Inflammatory macrophage treated with lipopolysaccharide for 4 hours (primary cell): ENCODE measurements around the gene FAM193B.

Source experiments
- DNase-seq: peaks from one replicate; pipeline ENCODE4 v3.0.0-alpha.2; 2020

FAM193B gene

GRCh38 chr5:177512736-177513380, 41.5 kb downstream of the FAM193B start:
- no peak for DNase-seq

- no peak for DNase-seq
Observed at GRCh38 chr5:177511796-177512675, 42.3 kb downstream of the FAM193B start.

- DNase-seq: peak; percentile 20
Observed at GRCh38 chr5:177511181-177511580, 43.2 kb downstream of the FAM193B start.

GRCh38 chr5:177510567-177511053, 43.8 kb downstream of the FAM193B start:
- peak; percentile 99 for DNase-seq

- DNase-seq: peak; percentile 36
Observed at GRCh38 chr5:177509991-177510566, 44.3 kb downstream of the FAM193B start.

- DNase-seq: peak; percentile 77
Observed at GRCh38 chr5:177509381-177509951, 44.9 kb downstream of the FAM193B start, which contains the start of gene DOK3. Gene DOK3 (minus strand): TSS chr5:177509826. CDS start chr5:177509540, 286 bp downstream.

- DNase-seq: peak; percentile 45
Observed at GRCh38 chr5:177508837-177509236, 45.5 kb downstream of the FAM193B start.

GRCh38 chr5:177508221-177508611, 46.1 kb downstream of the FAM193B start:
- DNase-seq: peak; percentile 20

GRCh38 chr5:177507596-177508220, 46.7 kb downstream of the FAM193B start:
- peak; percentile 51 for DNase-seq

GRCh38 chr5:177507165-177507564, 47.2 kb downstream of the FAM193B start:
- peak; percentile 54 for DNase-seq

GRCh38 chr5:177505075-177505474, 49.3 kb downstream of the FAM193B start:
- DNase-seq: no peak

GRCh38 chr5:177504086-177505056, 50.0 kb downstream of the FAM193B start:
- no peak for DNase-seq

GRCh38 chr5:177503351-177504085, 50.8 kb downstream of the FAM193B start:
- no peak for DNase-seq

GRCh38 chr5:177502886-177503285, 51.5 kb downstream of the FAM193B start:
- DNase-seq: no peak

- peak; percentile 47 for DNase-seq
Observed at GRCh38 chr5:177501874-177502678, 52.3 kb downstream of the FAM193B start.

- peak; percentile 77 for DNase-seq
Observed at GRCh38 chr5:177500685-177501522, 53.5 kb downstream of the FAM193B start.

- no peak for DNase-seq
Observed at GRCh38 chr5:177499842-177500241, 54.5 kb downstream of the FAM193B start.

GRCh38 chr5:177498013-177498787, 56.2 kb downstream of the FAM193B start:
- DNase-seq: no peak
